GM23338 (cell line): ENCODE results near the gene RPGRIP1L. TPM values are rescaled to one million over a fixed set of nuclear protein-coding genes. Genes with fewer than 3 reads are reported as not detected.

ENCODE experiments used
- ATAC-seq: fragments of 200-7000 bp; cut with Tn5 transposase; 3 replicates; pipeline ENCODE4 v1.9.1; 2020
- DNase-seq: peaks from one replicate; pipeline ENCODE4 v3.0.0-alpha.2; 2015; ENCODE audit warnings: low spot score
- H2AFZ ChIP-seq: fragments of 200-600 bp; sonication (generic); 2 replicates; pipeline ENCODE4 v1.8.0; 2016; ENCODE audit warnings: antibody characterized with exemption, mild to moderate bottlenecking, moderate library complexity
- H3F3A ChIP-seq: fragments of 200-600 bp; sonication (generic); replicated peaks from 2 replicates; pipeline ENCODE4 v1.8.0; 2017; ENCODE audit warnings: antibody characterized with exemption, mixed run types, low read depth
- H3K27ac ChIP-seq: fragments of 200-600 bp; sonication (generic); 2 replicates; pipeline ENCODE4 v1.6.1; 2016; ENCODE audit warnings: low read depth
- H3K27me3 ChIP-seq: fragments of 200-600 bp; sonication (generic); 2 replicates; pipeline ENCODE4 v1.8.0; 2016; ENCODE audit warnings: mild to moderate bottlenecking, mixed run types, moderate library complexity; ENCODE audit not compliant: insufficient read depth
- H3K36me3 ChIP-seq: fragments of 200-600 bp; sonication (generic); 2 replicates; pipeline ENCODE4 v1.8.0; 2016; ENCODE audit warnings: mild to moderate bottlenecking; ENCODE audit not compliant: insufficient read depth
- H3K4me1 ChIP-seq: fragments of 200-600 bp; sonication (generic); 2 replicates; pipeline ENCODE4 v1.8.0; 2016; ENCODE audit warnings: mild to moderate bottlenecking, moderate library complexity; ENCODE audit not compliant: insufficient read depth
- H3K4me2 ChIP-seq: fragments of 200-600 bp; sonication (generic); 2 replicates; pipeline ENCODE4 v1.7.1; 2017; ENCODE audit warnings: mixed run types
- H3K4me3 ChIP-seq: fragments of 200-600 bp; sonication (generic); 2 replicates; pipeline ENCODE4 v1.6.1; 2016; ENCODE audit warnings: mixed run types
- H3K79me2 ChIP-seq: fragments of 200-600 bp; sonication (generic); replicated peaks from 2 replicates; pipeline ENCODE4 v1.8.0; 2017; ENCODE audit warnings: mild to moderate bottlenecking; ENCODE audit not compliant: insufficient read depth
- H3K9me2 ChIP-seq: fragments of 200-600 bp; sonication (generic); 2 replicates; pipeline ENCODE4 v1.8.0; 2017; ENCODE audit not compliant: insufficient read depth
- H4K20me1 ChIP-seq: fragments of 200-600 bp; sonication (generic); replicated peaks from 2 replicates; pipeline ENCODE4 v1.8.0; 2017; ENCODE audit warnings: mild to moderate bottlenecking; ENCODE audit not compliant: insufficient read depth
- H3K27ac Mint-ChIP-seq: 2 replicates; pipeline ENCODE4 v1.8.0; 2020; ENCODE audit warnings: inconsistent platforms, mild to moderate bottlenecking, moderate library complexity, mixed read lengths
- H3K27me3 Mint-ChIP-seq: 3 replicates; pipeline ENCODE4 v1.8.0; 2022; ENCODE audit warnings: low read depth, mild to moderate bottlenecking, moderate library complexity, mixed read lengths, inconsistent platforms; ENCODE audit not compliant: insufficient read depth, poor library complexity
- H3K36me3 Mint-ChIP-seq: 3 replicates; pipeline ENCODE4 v1.8.0; 2021; ENCODE audit warnings: low read depth, mild to moderate bottlenecking, inconsistent platforms, moderate library complexity, mixed read lengths
- H3K4me1 Mint-ChIP-seq: 3 replicates; pipeline ENCODE4 v1.8.0; 2020; ENCODE audit warnings: mild to moderate bottlenecking, inconsistent platforms, mixed read lengths
- H3K4me3 Mint-ChIP-seq: 3 replicates; pipeline ENCODE4 v1.8.0; 2021; ENCODE audit warnings: moderate library complexity, mild to moderate bottlenecking, inconsistent platforms, mixed read lengths
- H3K9me3 Mint-ChIP-seq: 3 replicates; pipeline ENCODE4 v1.8.0; 2020; ENCODE audit warnings: moderate library complexity, mild to moderate bottlenecking, inconsistent platforms, mixed read lengths
- CREB1 ChIP-seq: fragments of 250-450 bp; sonication (Bioruptor Pico); IDR thresholded peaks from 2 replicates; pipeline ENCODE4 v1.5.0; 2020; ENCODE audit warnings: low read depth, mild to moderate bottlenecking, moderate library complexity
- EZH2 ChIP-seq: fragments of 200-600 bp; sonication (generic); IDR thresholded peaks from one replicate; pipeline ENCODE4 v1.8.0; 2017; ENCODE audit warnings: antibody characterized with exemption, mild to moderate bottlenecking, low read depth; ENCODE audit not compliant: unreplicated experiment
- EZH2phosphoT487 ChIP-seq: fragments of 200-600 bp; sonication (generic); IDR thresholded peaks from one replicate; pipeline ENCODE4 v1.8.1; 2018; ENCODE audit warnings: antibody characterized with exemption; ENCODE audit not compliant: unreplicated experiment
- JUNB ChIP-seq: IDR thresholded peaks from one replicate; pipeline ENCODE4 v1.6.1; 2016; ENCODE audit warnings: antibody characterized with exemption; ENCODE audit not compliant: unreplicated experiment
- NANOG ChIP-seq: IDR thresholded peaks from 2 replicates; pipeline ENCODE4 v1.6.1; 2016; ENCODE audit warnings: antibody characterized with exemption, borderline replicate concordance
- POLR2AphosphoS5 ChIP-seq: IDR thresholded peaks from 2 replicates; pipeline ENCODE4 v1.6.1; 2016; ENCODE audit warnings: antibody characterized with exemption, low read depth
- REST ChIP-seq: IDR thresholded peaks from one replicate; pipeline ENCODE4 v1.6.1; 2018; ENCODE audit warnings: antibody characterized with exemption; ENCODE audit not compliant: unreplicated experiment
- STAT1 ChIP-seq: IDR thresholded peaks from one replicate; pipeline ENCODE4 v1.6.1; 2016; ENCODE audit warnings: antibody characterized with exemption; ENCODE audit not compliant: unreplicated experiment
- ZNF114 ChIP-seq: fragments of 250-450 bp; sonication (Bioruptor Pico); IDR thresholded peaks from 2 replicates; pipeline ENCODE4 v1.5.0; 2020; ENCODE audit warnings: mild to moderate bottlenecking, moderate library complexity
- ZNF331 ChIP-seq: fragments of 250-450 bp; sonication (Bioruptor Pico); IDR thresholded peaks from 2 replicates; pipeline ENCODE4 v1.5.0; 2020; ENCODE audit warnings: low read depth, mild to moderate bottlenecking, moderate library complexity
- polyA plus RNA-seq: library from polyadenylated mRNA; unstranded; fragments of >200 nt; fragmentation: Nextera tagmentation; extraction: Ambion mirVana; gene quantifications from 2 replicates; pipeline ENCODE4 v1.2.1, GENCODE V29; 2016
- total RNA-seq: library from RNA; depleted of rRNA; stranded (reverse); fragments of >200 nt; shearing (Covaris generic); gene quantifications from 2 replicates; pipeline ENCODE4 v1.2.3, GENCODE V29; 2014
- TF ChIP-seq, protein P1 (sequence below): fragments of 250-450 bp; sonication (Bioruptor Pico); IDR thresholded peaks from 2 replicates; pipeline ENCODE4 v1.5.0; 2020; ENCODE audit warnings: mild to moderate bottlenecking, moderate library complexity
- TF ChIP-seq, protein P2 (sequence below): IDR thresholded peaks from 2 replicates; pipeline ENCODE4 v1.6.1; 2016; ENCODE audit warnings: antibody characterized with exemption
- TF ChIP-seq, protein P3 (sequence below), 2 experiments: fragments of 200-600 bp in 1 of 2; sonication (generic) in 1 of 2; conservative IDR thresholded peaks; 2 replicates each; pipeline versions ENCODE4 v1.5.1 to v1.6.1; 2016 to 2017; ENCODE audit warnings: antibody characterized with exemption in 2 of 2, low read depth in 2 of 2, mild to moderate bottlenecking in 2 of 2, moderate library complexity in 1 of 2

Gene RPGRIP1L
- total and polyA plus RNA-seq, 2 experiments from 2014 or later, result 11.4 to 21.3 TPM

DNA sequence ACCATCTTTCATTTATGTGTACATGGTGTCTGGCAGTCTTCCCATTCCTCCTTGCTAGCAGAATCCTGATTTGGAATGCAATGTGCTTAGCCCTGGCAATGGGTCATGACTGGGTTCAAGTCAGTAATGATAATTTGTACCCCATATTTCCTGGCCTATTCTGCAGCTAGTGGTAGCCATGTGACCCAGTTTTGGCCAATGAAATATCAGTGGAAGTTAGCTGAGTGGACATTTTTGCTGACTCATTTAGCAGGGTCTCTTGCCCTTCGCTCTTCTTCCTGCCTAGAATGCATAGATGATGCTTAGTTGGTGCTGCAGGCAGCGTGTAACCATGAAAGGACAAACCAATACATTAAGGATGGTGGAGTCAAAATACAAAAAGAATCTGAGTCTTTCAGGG is 121.9 kb downstream of the RPGRIP1L start:
- no peak for TF ChIP-seq EZH2phosphoT487
- TF ChIP-seq REST, result no peak
- TF ChIP-seq STAT1, result no peak
- no peak for TF ChIP-seq JUNB
- TF ChIP-seq, protein P1, sequence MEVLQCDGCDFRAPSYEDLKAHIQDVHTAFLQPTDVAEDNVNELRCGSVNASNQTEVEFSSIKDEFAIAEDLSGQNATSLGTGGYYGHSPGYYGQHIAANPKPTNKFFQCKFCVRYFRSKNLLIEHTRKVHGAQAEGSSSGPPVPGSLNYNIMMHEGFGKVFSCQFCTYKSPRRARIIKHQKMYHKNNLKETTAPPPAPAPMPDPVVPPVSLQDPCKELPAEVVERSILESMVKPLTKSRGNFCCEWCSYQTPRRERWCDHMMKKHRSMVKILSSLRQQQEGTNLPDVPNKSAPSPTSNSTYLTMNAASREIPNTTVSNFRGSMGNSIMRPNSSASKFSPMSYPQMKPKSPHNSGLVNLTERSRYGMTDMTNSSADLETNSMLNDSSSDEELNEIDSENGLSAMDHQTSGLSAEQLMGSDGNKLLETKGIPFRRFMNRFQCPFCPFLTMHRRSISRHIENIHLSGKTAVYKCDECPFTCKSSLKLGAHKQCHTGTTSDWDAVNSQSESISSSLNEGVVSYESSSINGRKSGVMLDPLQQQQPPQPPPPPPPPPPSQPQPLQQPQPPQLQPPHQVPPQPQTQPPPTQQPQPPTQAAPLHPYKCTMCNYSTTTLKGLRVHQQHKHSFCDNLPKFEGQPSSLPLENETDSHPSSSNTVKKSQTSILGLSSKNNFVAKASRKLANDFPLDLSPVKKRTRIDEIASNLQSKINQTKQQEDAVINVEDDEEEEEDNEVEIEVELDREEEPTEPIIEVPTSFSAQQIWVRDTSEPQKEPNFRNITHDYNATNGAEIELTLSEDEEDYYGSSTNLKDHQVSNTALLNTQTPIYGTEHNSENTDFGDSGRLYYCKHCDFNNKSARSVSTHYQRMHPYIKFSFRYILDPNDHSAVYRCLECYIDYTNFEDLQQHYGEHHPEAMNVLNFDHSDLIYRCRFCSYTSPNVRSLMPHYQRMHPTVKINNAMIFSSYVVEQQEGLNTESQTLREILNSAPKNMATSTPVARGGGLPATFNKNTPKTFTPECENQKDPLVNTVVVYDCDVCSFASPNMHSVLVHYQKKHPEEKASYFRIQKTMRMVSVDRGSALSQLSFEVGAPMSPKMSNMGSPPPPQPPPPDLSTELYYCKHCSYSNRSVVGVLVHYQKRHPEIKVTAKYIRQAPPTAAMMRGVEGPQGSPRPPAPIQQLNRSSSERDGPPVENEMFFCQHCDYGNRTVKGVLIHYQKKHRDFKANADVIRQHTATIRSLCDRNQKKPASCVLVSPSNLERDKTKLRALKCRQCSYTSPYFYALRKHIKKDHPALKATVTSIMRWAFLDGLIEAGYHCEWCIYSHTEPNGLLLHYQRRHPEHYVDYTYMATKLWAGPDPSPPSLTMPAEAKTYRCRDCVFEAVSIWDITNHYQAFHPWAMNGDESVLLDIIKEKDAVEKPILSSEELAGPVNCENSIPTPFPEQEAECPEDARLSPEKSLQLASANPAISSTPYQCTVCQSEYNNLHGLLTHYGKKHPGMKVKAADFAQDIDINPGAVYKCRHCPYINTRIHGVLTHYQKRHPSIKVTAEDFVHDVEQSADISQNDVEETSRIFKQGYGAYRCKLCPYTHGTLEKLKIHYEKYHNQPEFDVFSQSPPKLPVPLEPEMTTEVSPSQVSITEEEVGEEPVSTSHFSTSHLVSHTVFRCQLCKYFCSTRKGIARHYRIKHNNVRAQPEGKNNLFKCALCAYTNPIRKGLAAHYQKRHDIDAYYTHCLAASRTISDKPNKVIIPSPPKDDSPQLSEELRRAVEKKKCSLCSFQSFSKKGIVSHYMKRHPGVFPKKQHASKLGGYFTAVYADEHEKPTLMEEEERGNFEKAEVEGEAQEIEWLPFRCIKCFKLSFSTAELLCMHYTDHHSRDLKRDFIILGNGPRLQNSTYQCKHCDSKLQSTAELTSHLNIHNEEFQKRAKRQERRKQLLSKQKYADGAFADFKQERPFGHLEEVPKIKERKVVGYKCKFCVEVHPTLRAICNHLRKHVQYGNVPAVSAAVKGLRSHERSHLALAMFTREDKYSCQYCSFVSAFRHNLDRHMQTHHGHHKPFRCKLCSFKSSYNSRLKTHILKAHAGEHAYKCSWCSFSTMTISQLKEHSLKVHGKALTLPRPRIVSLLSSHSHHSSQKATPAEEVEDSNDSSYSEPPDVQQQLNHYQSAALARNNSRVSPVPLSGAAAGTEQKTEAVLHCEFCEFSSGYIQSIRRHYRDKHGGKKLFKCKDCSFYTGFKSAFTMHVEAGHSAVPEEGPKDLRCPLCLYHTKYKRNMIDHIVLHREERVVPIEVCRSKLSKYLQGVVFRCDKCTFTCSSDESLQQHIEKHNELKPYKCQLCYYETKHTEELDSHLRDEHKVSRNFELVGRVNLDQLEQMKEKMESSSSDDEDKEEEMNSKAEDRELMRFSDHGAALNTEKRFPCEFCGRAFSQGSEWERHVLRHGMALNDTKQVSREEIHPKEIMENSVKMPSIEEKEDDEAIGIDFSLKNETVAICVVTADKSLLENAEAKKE (CRISPR knock-in tag), result no peak
- TF ChIP-seq POLR2AphosphoS5, result no peak
- TF ChIP-seq, protein P2, sequence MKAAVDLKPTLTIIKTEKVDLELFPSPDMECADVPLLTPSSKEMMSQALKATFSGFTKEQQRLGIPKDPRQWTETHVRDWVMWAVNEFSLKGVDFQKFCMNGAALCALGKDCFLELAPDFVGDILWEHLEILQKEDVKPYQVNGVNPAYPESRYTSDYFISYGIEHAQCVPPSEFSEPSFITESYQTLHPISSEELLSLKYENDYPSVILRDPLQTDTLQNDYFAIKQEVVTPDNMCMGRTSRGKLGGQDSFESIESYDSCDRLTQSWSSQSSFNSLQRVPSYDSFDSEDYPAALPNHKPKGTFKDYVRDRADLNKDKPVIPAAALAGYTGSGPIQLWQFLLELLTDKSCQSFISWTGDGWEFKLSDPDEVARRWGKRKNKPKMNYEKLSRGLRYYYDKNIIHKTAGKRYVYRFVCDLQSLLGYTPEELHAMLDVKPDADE, result no peak
- TF ChIP-seq EZH2, result no peak
- TF ChIP-seq ZNF331 (CRISPR knock-in tag), result no peak
- TF ChIP-seq ZNF114, result no peak
- TF ChIP-seq, protein P3, sequence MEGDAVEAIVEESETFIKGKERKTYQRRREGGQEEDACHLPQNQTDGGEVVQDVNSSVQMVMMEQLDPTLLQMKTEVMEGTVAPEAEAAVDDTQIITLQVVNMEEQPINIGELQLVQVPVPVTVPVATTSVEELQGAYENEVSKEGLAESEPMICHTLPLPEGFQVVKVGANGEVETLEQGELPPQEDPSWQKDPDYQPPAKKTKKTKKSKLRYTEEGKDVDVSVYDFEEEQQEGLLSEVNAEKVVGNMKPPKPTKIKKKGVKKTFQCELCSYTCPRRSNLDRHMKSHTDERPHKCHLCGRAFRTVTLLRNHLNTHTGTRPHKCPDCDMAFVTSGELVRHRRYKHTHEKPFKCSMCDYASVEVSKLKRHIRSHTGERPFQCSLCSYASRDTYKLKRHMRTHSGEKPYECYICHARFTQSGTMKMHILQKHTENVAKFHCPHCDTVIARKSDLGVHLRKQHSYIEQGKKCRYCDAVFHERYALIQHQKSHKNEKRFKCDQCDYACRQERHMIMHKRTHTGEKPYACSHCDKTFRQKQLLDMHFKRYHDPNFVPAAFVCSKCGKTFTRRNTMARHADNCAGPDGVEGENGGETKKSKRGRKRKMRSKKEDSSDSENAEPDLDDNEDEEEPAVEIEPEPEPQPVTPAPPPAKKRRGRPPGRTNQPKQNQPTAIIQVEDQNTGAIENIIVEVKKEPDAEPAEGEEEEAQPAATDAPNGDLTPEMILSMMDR (conservative IDR thresholded peaks at IDR 0.05; ENCODE audit: low read depth in 2 of 2), result no peak
- no peak for TF ChIP-seq NANOG
- TF ChIP-seq CREB1 (CRISPR knock-in tag), result no peak
- Histone ChIP-seq H3F3A (no peaks in the 10 kb centered on the region), H3K27me3 (no peaks in the 10 kb centered on the region), H3K9me2 (peaks cover 13% of the 10 kb centered on the region), H3K27ac (no peak overlapping the region), H3K4me1 (no peaks in the 10 kb centered on the region), H4K20me1 (no peaks in the 10 kb centered on the region), H3K79me2 (no peaks in the 10 kb centered on the region), H2AFZ (peak overlapping the region; percentile 9; the same call in 1 of the 2 replicates), H3K36me3 (no peaks in the 10 kb centered on the region), H3K4me3 (no peak overlapping the region), H3K4me2 (no peak overlapping the region)
- Mint-ChIP-seq H3K36me3 (no peaks in the 10 kb centered on the region), H3K4me3 (no peak overlapping the region), H3K27ac (no peak overlapping the region), H3K27me3 (no peaks in the 10 kb centered on the region), H3K4me1 (no peaks in the 10 kb centered on the region), H3K9me3 (no peaks in the 10 kb centered on the region)
- ATAC-seq (no peak), DNase-seq (no peak)
